Calu3 (cell line): ENCODE measurements around the gene BCL2L11. TPM values are rescaled to one million over a fixed set of nuclear protein-coding genes. Genes with fewer than 3 reads are reported as not detected.

Experiments
- BruUV-seq: library from RNA; stranded (reverse); fragments of 400-500 nt; replicated peaks from 2 replicates; lab custom pipeline; 2021; lab: Mats Ljungman, UMichigan
- CTCF ChIA-PET: fragments of 300-600 bp; sonication (Branson Sonifier 250); formaldehyde crosslinking; loops from one replicate; lab custom pipeline; 2022; ENCODE audit warnings: antibody characterized with exemption; lab: Charles Lee
- DNase-seq: peaks from one replicate; pipeline ENCODE4 v3.0.0; 2022
- H3K27ac Mint-ChIP-seq: one replicate; pipeline ENCODE4 v1.8.0; 2022; ENCODE audit warnings: mixed read lengths; ENCODE audit not compliant: unreplicated experiment
- H3K27me3 Mint-ChIP-seq: one replicate; pipeline ENCODE4 v1.8.0; 2022; ENCODE audit warnings: mixed read lengths; ENCODE audit not compliant: unreplicated experiment
- H3K36me3 Mint-ChIP-seq: one replicate; pipeline ENCODE4 v1.8.0; 2022; ENCODE audit warnings: mild to moderate bottlenecking, moderate library complexity, mixed read lengths; ENCODE audit not compliant: insufficient read depth, unreplicated experiment
- H3K4me1 Mint-ChIP-seq: one replicate; pipeline ENCODE4 v1.8.0; 2022; ENCODE audit warnings: mild to moderate bottlenecking, low read depth, mixed read lengths; ENCODE audit not compliant: unreplicated experiment
- H3K4me3 Mint-ChIP-seq: one replicate; pipeline ENCODE4 v1.8.0; 2022; ENCODE audit warnings: mild to moderate bottlenecking, low read depth, moderate library complexity, mixed read lengths; ENCODE audit not compliant: unreplicated experiment
- H3K9me3 Mint-ChIP-seq: one replicate; pipeline ENCODE4 v1.8.0; 2022; ENCODE audit warnings: low read depth, mixed read lengths; ENCODE audit not compliant: unreplicated experiment
- intact Hi-C: fragments of 100-400 bp; cut with micrococcal nuclease; formaldehyde crosslinking; loops from one replicate; pipeline ENCODE4 v1.10.0; 2022; ENCODE audit not compliant: unreplicated experiment
- total RNA-seq: library from RNA; stranded (reverse); gene quantifications from 2 replicates; pipeline ENCODE4 v1.2.3, GENCODE V29; 2022
- TF ChIP-seq, protein P1 (sequence below): fragments of 200-600 bp; IDR thresholded peaks from one replicate; pipeline ENCODE4 v1.8.0; 2022; ENCODE audit warnings: antibody characterized with exemption; ENCODE audit not compliant: unreplicated experiment

BCL2L11 gene
- total RNA-seq, 1 experiment from 2014 or later = 18.4 TPM

DNA sequence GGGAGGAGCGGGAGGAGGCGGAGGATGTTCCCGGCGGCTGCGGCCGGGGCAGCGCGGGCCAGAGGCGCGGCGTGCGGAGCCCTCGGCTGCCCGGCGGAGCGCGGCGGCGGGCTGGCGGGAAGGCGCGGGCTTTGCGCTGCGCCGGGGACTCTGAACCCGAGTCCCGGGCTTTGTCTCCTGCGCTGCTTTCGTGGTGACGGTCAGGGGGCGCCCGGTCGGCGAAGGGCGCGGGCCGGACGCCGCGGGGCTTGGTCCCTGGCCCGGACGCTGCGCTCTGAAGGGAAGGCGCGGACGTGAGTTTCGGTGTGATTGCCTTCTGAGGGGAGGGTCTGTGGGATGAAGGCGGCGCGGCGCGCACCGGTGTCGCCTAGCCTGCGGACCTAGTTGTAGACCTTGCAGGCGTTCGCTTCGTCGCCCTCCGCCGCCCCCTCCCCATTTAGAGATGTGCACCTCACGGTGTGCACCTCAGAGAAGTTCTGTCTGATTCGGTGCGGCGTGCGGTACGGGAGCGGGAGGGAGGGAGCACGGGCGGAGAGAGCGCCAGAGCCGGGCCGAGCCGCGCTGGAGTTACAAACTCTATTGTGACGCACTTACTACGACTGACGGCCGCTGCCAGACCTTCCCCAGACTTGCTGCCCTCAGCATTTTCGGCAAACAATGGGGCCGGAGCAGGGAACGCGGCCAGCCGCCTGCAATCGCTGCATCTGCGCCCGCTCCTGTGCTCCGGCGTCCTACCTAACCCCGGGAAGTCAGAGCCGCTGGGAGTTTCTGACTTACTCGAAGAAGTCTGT, 2.1 kb downstream of the BCL2L11 start:
- peak; percentile 71 for DNase-seq
- intact Hi-C loops = no loop called here
- BruUV-seq = no TSS peak

DNA sequence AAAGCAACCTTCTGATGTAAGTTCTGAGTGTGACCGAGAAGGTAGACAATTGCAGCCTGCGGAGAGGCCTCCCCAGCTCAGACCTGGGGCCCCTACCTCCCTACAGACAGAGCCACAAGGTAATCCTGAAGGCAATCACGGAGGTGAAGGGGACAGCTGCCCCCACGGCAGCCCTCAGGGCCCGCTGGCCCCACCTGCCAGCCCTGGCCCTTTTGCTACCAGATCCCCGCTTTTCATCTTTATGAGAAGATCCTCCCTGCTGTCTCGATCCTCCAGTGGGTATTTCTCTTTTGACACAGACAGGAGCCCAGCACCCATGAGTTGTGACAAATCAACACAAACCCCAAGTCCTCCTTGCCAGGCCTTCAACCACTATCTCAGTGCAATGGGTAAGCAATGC, 3.0 kb downstream of the BCL2L11 start:
- Mint-ChIP-seq H3K4me3 (peak overlapping the region; percentile 12), H3K4me1 (peaks cover 11% of the 10 kb centered on the region), H3K9me3 (no peaks in the 10 kb centered on the region), H3K36me3 (peaks cover 73% of the 10 kb centered on the region), H3K27ac (no peak overlapping the region), H3K27me3 (peaks cover 14% of the 10 kb centered on the region)
- intact Hi-C loops = no loop called here
- TF ChIP-seq, protein P1, sequence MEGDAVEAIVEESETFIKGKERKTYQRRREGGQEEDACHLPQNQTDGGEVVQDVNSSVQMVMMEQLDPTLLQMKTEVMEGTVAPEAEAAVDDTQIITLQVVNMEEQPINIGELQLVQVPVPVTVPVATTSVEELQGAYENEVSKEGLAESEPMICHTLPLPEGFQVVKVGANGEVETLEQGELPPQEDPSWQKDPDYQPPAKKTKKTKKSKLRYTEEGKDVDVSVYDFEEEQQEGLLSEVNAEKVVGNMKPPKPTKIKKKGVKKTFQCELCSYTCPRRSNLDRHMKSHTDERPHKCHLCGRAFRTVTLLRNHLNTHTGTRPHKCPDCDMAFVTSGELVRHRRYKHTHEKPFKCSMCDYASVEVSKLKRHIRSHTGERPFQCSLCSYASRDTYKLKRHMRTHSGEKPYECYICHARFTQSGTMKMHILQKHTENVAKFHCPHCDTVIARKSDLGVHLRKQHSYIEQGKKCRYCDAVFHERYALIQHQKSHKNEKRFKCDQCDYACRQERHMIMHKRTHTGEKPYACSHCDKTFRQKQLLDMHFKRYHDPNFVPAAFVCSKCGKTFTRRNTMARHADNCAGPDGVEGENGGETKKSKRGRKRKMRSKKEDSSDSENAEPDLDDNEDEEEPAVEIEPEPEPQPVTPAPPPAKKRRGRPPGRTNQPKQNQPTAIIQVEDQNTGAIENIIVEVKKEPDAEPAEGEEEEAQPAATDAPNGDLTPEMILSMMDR = no peak
- CTCF ChIA-PET = no interaction called here
- BruUV-seq = no TSS peak
- DNase-seq = no peak

More for the DNA sequence above, 2.1 kb downstream of the BCL2L11 start:
- Mint-ChIP-seq H3K27me3 (peaks cover 23% of the 10 kb centered on the region), H3K27ac (peak overlapping the region; percentile 36), H3K9me3 (no peaks in the 10 kb centered on the region), H3K4me1 (peaks cover 20% of the 10 kb centered on the region), H3K4me3 (peak overlapping the region; percentile 98), H3K36me3 (peaks cover 76% of the 10 kb centered on the region)
- CTCF ChIA-PET = no interaction called here
- TF ChIP-seq, protein P1 = no peak

DNA sequence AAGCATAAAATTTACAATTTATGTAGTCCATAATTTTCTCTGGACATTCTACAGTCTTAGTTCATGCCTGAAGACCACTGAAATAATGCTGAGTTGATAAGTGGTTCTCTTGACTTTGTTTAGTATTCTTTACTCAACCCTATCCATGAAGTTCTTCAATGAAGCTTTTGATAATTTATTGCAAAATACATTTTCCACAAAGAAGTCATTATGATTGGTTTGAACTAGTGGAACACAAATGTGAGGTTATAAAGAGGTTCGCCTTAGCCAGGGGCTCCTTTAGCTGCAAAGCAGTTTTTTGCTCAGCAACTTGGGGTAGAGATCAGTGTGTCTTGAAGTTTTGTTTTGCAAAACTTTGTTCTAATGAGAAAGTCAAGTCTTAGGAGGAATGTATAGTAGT, 5.9 kb downstream of the BCL2L11 start:
- no peak for DNase-seq
- TF ChIP-seq, protein P1 = no peak
- CTCF ChIA-PET = no interaction called here
- H3K27ac Mint-ChIP-seq = no peak overlapping the region
- peaks cover 9% of the 10 kb centered on the region for H3K4me1 Mint-ChIP-seq
- BruUV-seq = no TSS peak
- peaks cover 47% of the 10 kb centered on the region for H3K36me3 Mint-ChIP-seq
- H3K4me3 Mint-ChIP-seq = no peak overlapping the region
- intact Hi-C loops = no loop called here
- H3K9me3 Mint-ChIP-seq = no peaks in the 10 kb centered on the region
- H3K27me3 Mint-ChIP-seq = no peaks in the 10 kb centered on the region

DNA sequence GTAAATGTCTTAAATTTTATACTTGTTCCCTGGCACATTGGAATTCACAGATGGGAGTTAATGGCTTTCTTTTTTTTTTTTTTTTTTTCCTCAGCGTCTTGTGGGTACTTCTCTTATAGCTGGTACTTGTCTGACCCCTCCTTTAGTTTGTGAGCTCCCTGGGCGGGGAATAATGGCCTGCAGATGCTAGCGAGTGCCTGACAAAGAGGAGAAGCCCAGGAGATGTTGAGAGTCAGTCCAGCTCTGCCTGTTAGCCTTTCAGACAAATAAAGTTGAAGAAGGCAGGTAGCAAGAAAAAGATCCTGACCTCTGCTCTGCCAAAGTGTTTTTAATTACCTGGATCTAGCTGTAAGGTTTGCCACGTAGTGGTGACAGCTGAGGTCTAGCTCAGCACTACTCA, 6.6 kb downstream of the BCL2L11 start:
- no TSS peak for BruUV-seq
- Mint-ChIP-seq H3K4me3 (no peak overlapping the region), H3K27me3 (no peaks in the 10 kb centered on the region), H3K27ac (no peak overlapping the region), H3K36me3 (peaks cover 39% of the 10 kb centered on the region), H3K4me1 (peaks cover 9% of the 10 kb centered on the region), H3K9me3 (no peaks in the 10 kb centered on the region)
- no peak for DNase-seq
- intact Hi-C loops = no loop called here
- CTCF ChIA-PET = interaction anchor here (0.6 kb wide), 1 partner anchor 17 kb away, joined by 3 read pairs; no protein-coding TSS in a partner anchor
- TF ChIP-seq, protein P1 = no peak
